ENCODE measurements around the gene RGS6.

Gene RGS6

DNA sequence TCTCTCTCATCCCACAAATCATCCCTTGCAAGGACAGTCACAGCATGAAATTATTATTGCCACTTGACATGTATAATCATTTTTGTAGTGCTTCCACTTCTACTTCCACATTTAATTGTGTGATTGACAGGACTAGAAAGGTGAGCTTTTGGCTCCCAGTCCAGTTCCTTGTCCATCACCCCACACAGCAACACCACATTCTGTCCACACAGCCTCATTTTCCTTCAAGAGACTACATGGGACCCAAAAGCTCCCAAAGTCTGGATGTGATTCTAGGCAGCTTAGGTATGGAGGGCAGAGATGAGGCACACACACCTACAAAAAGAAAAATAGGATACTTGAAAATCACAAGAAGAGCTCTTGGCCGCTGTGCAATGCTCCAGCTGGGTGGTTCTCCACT lies 595.4 kb downstream of the RGS6 start:
- no peak overlapping the region for H3K27ac ChIP-seq
- no peak overlapping the region for H3K4me3 ChIP-seq

DNA sequence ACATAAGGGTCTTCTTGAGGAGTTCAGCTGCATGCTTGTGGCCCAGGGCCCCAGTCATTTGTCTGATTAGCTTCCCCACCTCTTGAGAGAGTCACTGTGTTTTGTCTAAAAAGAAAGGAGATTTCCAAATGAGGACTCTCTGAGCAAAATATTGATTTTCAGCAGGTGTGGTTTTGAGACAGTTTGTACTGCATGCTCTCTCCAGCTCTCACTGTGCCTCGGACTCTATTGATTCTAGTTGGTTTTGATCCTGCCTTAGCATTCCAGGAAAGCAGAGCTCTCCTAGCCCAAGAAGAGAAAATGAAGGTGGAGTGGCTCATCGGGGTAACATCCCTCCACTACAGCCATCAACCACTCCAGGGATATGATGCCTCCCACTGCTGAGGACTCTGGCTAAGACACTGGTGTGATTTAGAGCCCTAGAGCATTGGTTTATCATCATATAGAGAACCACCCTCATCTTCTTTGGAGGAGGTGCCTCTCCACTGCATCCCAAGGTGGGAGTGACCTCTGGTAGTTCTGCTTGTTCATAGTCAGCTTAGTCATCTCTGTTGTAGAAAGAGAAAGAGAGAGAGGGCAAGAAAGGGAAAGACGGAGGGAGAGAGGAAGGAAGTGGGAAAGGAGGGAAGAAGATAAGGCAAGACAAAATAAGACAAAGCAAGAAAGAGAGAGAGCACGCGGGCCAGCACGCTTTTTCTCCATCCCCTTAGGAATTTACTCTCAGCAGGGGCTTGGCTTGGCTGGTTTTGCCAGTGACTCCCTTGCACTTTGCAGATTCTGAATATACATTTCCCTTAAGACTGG lies 596.0 kb downstream of the RGS6 start:
- H3K4me3 ChIP-seq = no peak overlapping the region
- H3K27ac ChIP-seq = no peak overlapping the region

DNA sequence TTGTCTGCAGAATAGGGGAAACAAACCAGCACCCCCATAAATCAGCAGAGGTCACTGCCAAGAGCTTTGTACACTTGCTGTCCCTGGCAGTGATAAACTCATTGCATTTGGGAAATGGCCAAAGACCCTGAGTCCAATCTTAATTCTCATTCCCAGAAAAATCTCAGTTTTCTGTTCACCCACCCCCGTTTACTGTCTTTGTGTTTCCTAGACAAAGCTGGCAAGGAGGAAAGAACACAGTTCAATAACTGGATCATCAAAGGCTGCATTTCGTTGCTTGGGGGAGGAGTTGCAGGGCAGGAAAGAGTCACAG lies 596.6 kb downstream of the RGS6 start:
- no peak overlapping the region for H3K27ac ChIP-seq
- no peak overlapping the region for H3K4me3 ChIP-seq

DNA sequence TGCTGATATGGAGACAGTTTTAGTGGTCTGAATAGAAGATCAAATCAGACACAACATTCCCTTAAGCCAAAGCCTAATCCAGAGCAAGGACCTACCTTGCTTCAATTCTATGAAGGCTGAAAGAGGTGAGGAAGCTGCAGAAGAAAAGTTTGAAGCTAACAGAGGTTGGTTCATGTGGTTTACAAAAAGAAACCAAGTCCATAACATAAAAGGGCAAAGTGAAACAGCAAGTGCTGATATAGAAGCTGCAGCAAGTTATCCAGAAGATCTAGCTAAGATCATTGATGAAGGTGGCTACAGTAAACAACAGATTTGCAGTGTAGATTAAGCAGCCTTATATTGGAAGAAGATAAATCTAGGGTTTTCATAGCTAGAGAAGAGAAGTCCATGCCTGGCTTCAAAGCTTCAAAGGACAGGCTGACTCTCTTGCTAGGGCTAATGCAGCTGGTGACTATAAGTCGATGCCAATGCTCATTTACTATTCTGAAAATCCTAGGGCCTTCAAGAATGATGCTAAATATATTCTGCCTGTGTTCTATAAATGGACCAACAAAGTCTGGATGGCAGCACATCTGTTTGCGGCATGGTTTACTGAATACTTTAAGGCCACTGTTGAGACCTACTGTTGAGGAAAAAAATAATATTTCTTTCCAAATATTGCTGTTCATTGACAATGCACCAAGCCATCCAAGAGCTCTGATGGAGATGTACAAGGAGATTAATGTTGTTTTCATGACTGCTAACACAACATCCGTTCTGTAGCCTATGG lies 600.6 kb downstream of the RGS6 start:
- H3K4me3 ChIP-seq = no peak overlapping the region
- H3K27ac ChIP-seq = no peak overlapping the region

DNA sequence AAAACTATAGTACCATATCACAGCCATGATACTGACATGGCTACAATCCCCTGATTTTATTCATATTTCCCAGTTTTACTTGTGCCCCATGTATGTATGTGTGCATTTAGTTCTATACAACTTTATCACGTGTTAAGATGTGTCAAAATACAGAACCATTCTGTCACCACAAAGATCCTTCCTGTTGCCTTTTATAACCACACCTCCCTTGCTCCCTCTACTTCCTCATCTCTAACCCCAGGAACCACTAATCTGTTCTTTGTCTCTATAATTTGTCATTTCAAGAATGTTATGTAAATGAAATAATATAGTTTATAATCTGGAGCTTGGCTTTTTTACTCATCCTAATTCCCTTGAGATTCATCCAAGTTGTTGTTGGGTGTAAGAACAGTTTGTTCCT lies 603.3 kb downstream of the RGS6 start:
- H3K4me3 ChIP-seq = no peak overlapping the region
- no peak overlapping the region for H3K27ac ChIP-seq

DNA sequence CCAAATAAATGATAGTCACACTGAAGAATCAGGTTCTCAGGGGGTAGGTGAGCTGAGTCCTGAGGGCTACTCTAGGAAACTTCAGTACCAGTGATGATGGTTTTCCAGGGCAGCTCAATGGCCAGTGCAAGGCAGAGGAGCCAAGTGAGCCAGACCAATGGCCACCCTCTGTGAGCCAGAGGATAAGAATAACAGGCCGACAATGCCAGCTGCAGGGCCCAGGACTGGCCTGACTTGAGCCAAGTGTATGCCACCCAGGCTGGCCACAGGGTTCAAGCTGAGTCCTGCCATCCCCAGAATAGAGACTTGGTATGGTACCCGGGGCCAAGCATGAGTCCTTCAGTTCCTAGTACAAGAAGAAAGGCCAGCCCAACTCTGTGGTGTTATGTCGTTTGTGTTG lies 606.2 kb downstream of the RGS6 start:
- Histone ChIP-seq H3K4me3 (no peak overlapping the region), H3K27ac (no peak overlapping the region)

DNA sequence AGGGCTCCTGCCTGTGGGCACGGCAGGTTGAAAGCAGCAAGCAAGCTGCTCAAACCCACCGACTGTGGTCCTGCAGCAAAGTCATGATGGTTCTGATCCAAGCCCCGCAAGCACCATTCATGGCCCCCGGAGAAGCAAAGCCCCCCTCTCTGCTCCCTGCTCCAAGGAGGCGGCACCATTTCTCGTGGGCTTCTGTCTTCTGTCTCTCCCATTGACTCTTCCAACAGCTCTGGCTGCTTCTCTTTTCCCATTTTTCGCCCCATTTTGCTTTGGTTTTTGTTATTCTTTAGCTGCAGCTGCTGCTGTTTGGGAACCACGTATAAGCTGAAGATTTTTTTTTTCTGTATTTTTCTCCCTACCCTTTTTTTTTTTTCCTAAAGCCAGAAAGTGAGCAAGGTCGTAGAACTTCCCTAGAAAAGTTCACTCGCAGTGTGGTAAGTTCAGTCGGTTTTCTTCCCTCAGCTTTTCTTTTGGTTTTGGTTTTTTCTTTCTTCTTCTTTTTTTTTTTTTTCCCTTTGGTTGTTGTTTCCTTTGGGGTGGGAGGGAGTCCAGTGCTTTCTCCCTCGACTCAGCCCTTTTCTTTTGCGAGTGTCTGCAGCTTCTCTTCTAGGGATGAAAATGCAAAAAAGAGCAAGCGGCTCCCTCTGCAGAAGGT lies 607.6 kb downstream of the RGS6 start:
- Histone ChIP-seq H3K4me3 (no peak overlapping the region), H3K27ac (no peak overlapping the region)

DNA sequence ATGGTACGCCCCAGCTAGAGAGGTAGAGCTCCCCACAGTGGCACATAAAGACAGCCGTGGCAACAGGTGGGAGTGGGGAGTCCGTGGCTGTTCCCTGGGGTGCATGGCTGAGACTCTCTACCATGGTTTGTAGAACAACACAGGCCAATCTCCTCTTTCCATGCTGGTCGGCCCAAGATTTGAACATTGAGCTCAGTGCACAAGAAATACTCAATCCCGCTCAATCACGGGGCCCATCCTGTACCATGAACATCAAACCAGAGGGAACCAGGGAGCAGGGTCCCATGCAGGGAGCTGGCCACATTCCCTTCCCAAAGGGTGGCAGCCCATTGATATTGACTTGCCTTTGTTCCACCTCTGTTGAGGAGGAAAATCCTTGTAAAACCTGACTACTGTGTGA lies 608.6 kb downstream of the RGS6 start:
- Histone ChIP-seq H3K4me3 (no peak overlapping the region), H3K27ac (no peak overlapping the region)

DNA sequence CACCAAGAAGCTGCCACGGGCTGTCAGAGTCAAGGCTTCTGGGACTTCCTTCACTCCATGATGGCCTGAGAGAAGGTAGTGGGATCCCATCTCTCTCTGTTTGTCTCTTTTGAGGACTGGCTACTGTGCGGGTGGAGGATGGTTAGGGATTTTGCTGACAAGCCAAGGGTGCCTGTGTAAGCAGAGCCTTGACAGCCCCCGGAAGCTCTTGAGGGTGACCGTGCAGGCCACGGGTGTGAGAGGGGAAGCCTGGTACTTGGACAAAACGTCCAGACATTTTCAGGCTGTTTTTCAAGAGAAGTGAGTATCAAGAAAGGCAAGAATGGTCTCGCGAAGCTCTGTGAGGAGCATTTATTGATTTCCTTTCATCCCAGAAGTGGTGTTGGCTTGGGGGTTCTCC lies 609.3 kb downstream of the RGS6 start:
- Histone ChIP-seq H3K27ac (no peak overlapping the region), H3K4me3 (no peak overlapping the region)

DNA sequence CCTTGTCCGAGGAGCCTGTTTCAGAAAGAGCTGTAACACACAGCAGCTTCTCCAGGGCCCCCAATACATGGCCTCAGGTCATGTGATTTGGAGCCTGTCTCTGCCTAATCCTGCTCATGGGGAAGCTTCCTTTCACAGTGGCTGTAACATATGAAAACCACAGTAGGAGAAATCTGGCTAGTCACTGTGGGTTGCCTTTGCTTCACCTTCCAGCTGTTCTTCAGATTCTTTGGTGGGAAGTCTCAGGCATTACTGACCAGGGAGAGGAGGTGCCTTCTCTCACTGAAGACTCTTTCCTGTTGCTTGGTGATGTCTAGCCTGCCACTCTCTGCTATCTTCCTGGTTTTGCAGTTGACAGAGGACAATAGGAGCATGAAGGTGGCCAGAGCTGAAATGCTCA lies 611.1 kb downstream of the RGS6 start:
- Histone ChIP-seq H3K27ac (no peak overlapping the region), H3K4me3 (no peak overlapping the region)

DNA sequence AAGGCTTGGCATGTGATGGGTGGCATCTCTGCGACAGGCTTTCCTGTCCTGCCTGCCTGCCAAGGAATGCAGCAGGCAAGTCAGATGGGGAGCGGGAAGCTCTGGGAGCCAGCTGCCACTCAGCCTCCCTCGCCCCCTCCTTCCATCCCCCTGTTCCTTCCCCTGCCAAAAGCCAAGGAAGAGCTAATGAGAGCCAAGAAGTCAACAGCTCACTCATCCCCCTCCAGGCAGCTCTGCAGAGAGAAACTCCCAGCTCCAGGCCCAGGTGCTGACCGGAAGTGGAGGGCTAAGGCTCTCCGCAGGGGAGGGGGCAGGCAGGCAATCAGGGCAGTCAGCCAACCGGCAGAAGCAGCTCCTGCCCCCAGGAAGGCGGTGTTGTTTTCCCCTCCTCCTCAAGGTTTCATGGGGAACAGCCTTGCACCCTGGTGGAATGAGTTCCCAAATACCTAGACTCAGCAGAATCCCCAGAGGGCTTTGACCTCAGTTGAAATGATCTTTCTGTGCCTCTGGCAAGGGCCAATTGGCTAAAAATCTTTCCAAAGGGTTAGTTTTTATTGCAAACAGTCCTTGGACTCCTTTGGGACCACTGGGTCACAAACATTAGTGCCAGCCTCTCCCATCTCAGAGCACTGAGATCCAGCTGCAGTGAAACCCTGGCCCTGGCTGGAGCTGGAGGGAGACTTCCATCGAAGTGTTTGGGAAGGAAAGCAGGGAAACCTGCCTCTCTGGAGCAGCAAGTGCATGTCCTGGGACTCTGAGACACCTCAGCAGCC lies 612.6 kb downstream of the RGS6 start:
- no peak overlapping the region for H3K27ac ChIP-seq

DNA sequence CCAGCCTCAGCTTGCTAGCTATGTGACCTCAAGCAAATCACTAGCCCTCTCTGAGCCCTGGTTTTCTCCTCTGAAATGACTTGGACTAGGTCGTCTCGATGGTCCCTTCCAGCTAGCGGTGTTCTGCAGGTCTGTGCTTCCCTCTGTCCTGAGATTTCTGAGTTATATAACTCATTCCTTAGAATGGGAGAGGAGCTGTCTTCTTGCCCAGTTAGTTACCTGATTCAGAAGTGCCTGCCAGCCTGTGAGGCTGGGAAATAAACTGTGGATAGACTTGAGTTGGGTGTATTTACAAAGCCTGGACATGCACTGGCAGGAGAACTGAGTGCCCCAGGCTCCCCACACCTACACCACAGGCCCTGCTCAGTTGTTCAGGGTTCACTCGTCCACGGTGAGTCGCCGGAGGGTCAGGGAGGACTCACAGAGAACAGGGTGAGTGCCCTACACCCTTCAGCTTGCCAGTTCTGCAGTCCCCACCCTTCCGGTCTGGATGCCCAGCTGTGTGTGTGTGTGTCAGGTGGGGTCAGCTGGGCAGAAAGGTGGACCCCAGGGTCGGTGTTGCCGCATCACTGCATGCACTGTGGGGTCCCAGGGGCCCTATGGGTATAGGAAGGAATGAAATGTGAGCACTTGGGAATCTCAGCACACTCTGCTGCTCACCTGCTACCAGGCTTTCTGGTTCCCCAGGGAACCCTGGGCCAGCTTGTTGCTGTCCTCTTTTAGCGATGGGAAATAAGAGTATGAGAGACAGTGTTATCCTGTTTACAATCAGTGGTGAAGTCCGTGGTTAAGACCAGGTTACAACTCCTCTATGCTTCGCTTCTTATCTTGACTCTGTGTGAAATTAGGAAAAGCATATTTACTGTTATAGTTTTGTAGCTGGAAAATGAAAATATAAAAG lies 613.4 kb downstream of the RGS6 start:
- Histone ChIP-seq H3K27ac (no peak overlapping the region), H3K4me3 (no peak overlapping the region)

More for the DNA sequence above, 612.6 kb downstream of the RGS6 start:
- H3K4me3 ChIP-seq = no peak overlapping the region

DNA sequence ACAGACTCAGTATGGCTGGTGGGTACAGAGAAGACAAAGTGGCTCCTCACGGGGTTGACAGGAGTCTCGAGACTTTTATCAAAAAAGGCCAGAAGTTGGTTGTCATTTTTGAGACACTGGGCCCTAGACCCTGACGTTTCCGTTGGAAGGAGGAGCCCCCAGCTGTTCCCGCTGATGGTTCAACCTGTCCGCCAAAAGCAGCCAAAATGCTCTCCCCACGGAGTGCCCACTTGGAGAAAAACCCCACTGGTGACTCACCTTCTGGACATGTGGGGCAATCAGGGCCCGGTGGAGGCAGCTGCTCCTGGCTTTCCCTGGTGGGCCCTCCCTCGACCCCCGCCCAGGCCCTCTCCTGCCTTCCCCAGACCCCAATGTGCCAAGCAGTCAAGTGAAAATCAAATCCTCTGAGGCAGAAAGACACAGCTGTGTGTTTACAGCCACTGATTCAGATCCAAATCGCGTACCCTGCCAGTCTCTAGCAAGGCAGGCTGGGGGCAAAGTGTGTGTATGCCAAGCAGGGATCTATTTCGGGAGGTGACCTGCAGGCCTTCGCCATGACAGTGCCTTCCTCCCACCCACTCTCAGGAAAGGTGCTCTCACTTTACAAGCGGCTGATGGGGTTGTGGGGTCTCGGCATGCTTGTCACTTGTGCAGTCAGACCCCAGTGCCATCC lies 614.3 kb downstream of the RGS6 start:
- no peak overlapping the region for H3K27ac ChIP-seq

DNA sequence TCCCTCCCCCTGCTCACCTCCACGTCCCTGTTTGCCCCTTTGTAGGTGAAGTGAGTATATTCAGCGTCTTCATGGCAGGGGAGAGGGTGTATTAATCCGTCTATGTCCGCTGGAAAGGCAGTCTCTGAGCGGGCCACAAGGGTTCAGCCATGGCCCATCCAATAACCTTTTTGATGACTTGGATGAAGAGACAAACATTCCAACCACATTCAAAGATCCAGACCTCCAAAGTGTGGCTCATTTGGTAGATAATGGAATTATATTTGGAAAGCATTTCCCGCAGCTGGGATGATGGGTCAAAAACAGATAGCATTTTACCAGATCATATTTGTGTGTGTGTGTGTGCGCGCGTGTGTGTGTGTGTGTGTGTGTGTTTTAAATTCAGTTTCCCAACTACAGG lies 615.8 kb downstream of the RGS6 start:
- Histone ChIP-seq H3K27ac (no peak overlapping the region), H3K4me3 (no peak overlapping the region)

More for the DNA sequence above, 614.3 kb downstream of the RGS6 start:
- H3K4me3 ChIP-seq = no peak overlapping the region

DNA sequence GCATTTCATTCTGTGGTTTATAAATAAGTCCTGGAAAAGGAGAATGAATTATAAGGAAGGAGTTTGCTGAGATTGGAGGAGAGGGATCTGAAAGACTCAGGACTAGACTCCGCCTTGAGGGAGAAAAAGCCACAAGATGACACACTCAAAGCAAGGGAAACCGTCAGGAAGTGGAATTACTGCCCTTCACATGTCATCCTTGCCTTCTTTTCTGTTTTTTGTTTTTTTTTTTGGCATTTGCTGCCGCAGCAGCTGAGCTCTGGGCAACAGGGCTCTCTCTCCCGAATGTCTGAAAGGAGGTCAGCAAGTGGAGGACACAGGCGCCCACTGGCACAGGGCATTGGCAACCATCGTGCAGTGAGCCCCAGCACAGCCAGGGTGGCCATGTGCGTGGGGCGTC lies 616.8 kb downstream of the RGS6 start:
- H3K27ac ChIP-seq = no peak overlapping the region
- no peak overlapping the region for H3K4me3 ChIP-seq

DNA sequence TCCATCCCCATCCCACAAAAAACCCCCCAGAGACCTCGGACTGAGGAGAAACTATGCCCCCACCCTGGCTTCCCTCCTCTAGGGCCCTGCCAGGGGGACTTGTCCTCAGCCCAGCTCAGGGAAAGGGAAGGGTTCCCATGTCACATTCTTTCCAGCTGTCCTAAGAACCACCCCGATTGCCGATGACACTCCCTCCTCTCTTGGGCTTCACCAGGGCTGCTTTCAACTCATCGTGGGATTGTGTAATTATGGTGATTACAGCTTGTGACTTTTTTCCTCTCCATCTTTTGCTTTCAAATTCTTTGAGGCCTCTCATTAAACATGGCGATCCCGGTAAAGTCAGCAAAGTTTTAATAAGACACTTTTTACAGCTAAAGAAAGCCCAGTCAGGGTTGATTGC lies 617.6 kb downstream of the RGS6 start:
- no peak overlapping the region for H3K27ac ChIP-seq
- H3K4me3 ChIP-seq = no peak overlapping the region

DNA sequence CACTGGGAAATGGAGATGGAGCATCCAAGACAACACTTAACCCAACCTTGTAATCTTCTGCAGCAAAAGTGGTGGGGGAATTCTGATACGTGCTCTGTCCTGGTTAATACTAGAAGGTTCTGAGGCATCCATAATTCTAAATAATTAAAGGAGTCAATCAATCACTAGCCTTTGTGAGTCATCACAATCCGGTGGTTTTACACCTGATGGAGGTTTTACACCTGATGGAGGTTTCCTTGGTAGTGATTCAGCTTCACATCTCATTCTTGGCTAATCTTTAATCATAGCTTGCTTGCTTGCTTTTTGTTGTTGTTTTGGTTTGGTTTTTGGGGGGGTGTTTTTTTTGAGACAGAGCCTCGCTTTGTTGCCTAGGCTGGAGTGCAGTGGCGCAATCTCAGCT lies 618.3 kb downstream of the RGS6 start:
- Histone ChIP-seq H3K4me3 (no peak overlapping the region), H3K27ac (no peak overlapping the region)

DNA sequence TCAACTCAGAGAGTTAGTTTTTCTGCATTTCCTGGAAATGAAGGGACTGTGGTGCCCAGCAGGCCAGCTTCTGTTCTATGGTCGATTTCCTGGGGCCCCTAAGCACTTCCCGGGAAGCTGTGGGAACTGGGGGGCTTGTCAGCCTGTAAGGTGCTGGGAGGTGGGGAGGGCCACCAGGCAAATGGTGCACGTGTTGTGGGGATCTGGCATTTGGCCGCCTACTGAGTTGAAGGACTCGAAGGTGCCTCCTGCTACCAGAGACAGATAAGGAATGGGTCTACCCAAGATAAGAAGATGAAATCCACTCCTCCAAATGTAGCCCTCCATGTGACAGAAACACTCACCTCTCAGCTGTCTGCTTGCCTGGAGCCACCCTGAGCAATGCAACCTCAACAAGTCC lies 620.0 kb downstream of the RGS6 start:
- H3K4me3 ChIP-seq = no peak overlapping the region
- no peak overlapping the region for H3K27ac ChIP-seq

DNA sequence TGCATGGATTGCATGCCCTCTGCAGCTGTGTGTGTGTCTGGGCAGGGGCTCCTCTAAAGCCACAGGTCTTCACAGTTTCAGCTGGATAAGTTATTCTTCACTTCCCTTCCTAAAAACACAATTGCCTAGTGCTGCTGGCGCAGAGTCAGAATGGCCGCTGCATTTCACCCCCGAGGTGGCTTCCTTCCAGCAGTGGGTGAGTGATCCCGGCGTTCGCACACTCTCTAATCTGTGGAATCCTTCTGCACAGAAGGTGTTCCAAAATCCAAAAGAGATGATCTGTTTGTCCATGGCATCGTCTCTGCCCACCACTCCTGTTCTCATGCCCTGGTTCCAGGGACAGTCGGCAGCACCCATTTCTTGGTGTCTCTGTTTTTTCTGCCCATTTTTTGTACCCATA lies 620.9 kb downstream of the RGS6 start:
- Histone ChIP-seq H3K4me3 (no peak overlapping the region), H3K27ac (no peak overlapping the region)
